Activated CD4-positive, alpha-beta T cell treated with anti-CD3 and anti-CD28 coated beads, Interleukin-2, amount 50 U/mL, for 16 hours (primary cell): Measurements from ENCODE around the gene PTPN11.
"Not testable (repeated sequence)": the region's sequence is repeated elsewhere in the genome, so short reads cannot be mapped to it uniquely, and the experiment has no call there.

Experiments
- DNase-seq: peaks from one replicate; pipeline ENCODE4 v3.0.0-alpha.2; 2020

PTPN11 gene

DNA sequence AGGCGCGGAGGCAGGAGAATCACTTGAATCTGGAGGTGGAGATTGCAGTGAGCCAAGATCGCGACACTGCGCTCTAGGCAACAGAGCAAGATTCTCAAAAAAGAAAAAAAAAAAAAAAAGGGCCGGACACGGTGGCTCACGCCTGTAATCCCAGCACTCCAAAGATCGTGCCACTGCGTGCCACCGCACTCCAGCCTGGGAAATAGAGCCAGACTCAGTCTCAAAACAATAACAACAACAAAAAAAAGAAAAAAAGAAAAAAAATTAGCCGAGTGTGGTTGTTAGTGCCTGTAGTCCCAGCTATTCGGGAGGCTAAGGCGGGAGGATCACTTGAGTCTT lies 8.9 kb upstream of the PTPN11 start:
- no peak for DNase-seq

- DNase-seq = no peak
Measured at GRCh38 chr12:112413855-112414625, 4.7 kb upstream of the PTPN11 start.

GRCh38 chr12:112415457-112415856 lies 3.3 kb upstream of the PTPN11 start:
- not testable (repeated sequence) for DNase-seq

- no peak for DNase-seq
Measured at GRCh38 chr12:112418273-112418607, 507 bp upstream of the PTPN11 start.

DNA sequence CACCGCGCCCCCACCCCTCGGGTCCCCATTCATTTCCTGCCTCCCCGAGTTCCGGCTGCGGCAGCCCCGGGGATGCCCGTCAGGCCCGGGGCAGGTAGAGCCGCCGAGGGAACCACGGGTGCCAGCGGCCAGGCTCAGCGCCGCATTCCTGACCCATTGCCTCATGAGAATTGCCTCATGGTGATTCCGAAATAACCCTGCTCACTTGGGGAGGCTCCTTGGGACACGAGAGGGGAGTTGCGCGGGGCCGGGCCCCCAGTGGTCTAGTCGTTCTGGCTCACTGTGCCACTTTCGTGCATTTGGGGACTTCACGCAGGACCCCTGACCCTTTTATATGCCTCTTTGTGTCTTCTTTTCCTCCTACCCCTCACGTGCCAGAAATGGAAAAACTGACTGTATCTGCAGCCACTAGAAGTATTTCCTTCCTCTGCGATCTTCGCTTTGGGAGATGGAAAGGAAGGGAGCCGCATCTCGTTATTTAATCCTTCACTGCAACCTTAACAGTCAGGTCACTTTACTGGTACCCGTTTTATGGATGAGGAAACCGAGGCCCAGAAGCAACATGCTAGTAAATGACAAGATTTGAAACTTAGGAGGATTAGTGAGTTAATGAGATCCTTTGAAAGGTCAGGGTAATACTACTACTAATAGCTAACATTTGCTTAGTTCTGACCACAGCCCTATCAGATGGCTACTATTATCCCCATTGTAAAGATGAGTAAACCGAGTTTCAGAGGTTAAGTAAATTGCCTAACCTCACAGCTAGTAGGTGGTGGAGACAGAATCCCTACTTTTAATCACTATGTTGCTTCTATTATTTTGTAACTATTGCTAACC lies 768 bp downstream of the PTPN11 start:
- DNase-seq = peak; percentile 35

GRCh38 chr12:112420740-112421139 lies 2.0 kb downstream of the PTPN11 start:
- DNase-seq = no peak

DNA sequence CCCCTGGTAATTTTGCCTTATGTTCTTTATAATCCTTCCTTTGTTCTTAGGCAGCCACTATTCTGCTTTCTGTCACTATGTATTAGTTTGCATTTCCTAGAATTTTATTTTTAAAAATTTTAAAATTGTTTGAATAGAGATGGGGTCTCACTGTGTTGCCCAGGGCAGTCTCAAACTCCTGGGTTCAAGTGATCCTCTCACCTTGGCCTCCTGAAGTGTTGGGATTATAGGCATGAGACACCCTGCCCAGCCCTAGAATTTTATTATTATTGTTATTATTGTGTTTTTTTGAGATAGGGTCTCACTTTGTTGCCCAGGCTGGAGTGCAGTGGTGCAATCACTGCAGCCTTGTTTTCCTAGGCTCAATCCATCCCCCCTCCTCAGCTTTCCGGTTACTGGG lies 2.6 kb downstream of the PTPN11 start:
- no peak for DNase-seq

GRCh38 chr12:112422531-112422930 lies 3.8 kb downstream of the PTPN11 start:
- no peak for DNase-seq

GRCh38 chr12:112424126-112424525 lies 5.4 kb downstream of the PTPN11 start:
- DNase-seq = no peak

DNA sequence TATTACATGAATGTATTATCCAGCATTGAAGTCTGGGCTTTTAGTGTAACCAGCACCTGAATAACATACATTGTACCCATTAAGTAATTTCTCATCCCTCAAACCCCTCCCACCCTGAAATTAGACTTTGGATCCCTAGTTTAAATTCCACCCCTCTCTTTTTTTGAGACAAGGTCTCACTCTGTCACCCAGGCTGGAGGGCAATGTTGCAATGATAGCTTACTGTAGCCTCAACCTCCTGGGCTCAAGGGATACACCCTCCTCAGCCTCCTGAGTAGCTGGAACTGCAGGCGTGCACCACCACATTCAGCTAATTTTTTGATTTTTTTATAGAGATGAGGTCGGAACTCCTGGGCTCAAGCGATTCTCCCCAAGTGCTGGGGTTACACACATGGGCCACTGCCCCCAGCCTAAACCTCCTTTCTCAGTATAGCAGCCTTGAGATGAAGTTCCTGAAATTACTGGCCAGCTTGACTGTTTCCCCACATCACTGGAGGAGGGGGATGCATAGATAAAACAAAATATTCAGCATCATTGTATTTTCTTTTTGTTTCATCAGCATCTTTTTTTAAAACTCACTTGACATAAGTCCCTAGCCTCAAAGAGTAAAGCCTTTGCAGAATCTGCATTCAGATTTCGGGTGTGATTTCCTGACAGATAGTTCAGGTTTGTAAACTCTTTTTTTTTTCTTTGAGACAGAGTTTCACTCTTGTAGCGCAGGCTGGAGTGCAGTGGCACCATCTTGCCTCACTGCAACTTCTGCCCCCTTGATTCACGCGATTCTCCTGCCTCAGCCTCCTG lies 7.0 kb downstream of the PTPN11 start:
- no peak for DNase-seq

- DNase-seq = no peak
Measured at GRCh38 chr12:112427760-112428159, 9.0 kb downstream of the PTPN11 start.

- peak; percentile 35 for DNase-seq
Measured at GRCh38 chr12:112430929-112431328, 12.2 kb downstream of the PTPN11 start.

DNA sequence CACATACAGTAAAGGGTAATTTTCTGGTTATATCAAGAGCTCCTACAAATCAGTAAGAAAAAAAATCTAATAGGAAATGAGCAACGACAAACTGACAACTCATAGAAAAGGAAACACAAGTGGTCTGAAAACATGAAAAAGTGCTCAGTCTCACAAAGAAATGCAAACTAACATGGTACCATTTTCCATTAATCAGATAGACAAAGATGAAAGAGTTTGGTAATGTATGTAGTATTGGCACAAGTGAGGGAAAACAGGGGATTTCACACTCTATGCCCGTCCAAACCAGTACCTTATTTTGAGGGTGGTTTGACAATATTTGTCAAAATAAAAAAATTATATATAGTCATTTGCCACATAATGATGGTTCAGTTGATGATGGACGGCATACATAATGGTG lies 13.2 kb downstream of the PTPN11 start:
- DNase-seq = no peak

DNA sequence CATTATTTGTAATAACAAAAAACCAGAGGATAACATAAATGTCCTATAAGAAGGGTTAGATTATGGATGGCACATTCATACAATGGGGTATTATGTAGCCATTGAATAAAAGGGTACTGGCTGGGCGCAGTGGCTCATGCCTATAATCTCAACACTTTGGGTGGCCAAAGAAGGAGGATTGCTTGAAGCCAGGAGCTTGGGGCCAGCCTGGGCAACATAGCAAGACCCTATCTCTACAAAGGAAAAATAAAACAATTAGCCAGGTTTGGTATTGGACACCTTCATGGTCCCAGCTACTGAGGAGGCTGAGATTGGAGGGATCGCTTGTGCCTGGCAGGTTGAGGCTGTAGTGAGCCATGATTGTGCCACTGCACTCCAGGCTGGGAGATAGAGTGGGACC lies 14.8 kb downstream of the PTPN11 start:
- no peak for DNase-seq

DNA sequence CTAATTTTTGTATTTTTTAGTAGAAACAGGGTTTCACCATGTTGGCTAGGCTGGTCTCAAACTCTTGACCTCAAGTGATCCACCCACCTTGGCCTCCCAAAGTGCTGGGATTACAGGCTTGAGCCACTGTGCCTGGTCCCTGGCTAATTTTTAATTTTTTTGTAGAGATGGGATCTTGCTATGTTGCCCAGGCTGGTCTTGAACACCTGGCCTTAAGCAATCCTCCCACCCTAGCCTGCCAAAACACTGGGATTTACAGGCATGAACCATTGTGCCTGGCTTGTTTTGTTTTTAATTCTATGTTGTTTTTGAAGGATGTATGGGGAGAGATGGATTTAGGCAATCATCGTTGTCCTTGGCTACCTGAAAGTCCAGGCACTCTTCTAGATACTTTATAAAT lies 19.9 kb downstream of the PTPN11 start:
- not testable (repeated sequence) for DNase-seq

GRCh38 chr12:112439769-112440168 lies 21.0 kb downstream of the PTPN11 start:
- no peak for DNase-seq

DNA sequence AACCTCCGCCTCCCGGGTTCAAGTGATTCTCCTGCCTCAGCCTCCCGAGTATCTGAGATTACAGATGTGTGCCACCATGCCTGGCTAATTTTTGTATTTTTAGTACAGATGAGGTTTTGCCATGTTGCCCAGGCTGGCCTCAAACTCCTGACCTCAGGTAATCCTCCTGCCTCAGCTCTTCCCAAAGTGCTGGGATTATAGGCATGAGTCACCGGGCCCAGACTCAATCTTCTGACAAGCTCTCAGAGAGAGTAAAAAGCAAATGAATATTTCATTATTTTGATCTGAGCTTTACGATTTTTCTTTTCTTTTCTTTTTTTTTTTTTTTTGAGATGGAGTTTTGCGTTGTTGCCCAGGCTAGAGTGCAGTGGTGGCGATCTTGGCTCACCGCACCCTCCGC lies 21.9 kb downstream of the PTPN11 start:
- DNase-seq = not testable (repeated sequence)

DNA sequence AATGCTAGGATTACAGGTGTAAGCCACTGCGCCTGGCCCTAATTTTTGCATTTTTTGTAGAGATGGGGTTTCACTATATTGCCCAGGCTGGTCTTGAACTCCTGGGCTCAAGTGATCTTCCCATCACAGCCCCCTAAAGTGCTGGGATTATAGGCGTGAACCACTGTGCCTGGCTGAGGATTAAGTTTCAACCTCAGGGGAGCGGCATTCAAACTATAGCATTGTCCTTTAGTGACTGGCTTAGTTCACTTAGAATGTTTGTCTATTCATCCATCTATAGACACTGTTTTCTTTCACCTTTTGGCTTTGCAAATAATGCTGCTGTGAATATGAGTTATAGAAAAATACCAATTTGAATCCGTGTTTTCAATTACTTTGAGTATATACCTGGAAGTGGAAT lies 25.2 kb downstream of the PTPN11 start:
- DNase-seq = no peak

- DNase-seq = no peak
Measured at GRCh38 chr12:112446008-112446725, 27.4 kb downstream of the PTPN11 start.

- no peak for DNase-seq
Measured at GRCh38 chr12:112447106-112447505, 28.4 kb downstream of the PTPN11 start.

- DNase-seq = not testable (repeated sequence)
Measured at GRCh38 chr12:112448165-112448564, 29.4 kb downstream of the PTPN11 start.

DNA sequence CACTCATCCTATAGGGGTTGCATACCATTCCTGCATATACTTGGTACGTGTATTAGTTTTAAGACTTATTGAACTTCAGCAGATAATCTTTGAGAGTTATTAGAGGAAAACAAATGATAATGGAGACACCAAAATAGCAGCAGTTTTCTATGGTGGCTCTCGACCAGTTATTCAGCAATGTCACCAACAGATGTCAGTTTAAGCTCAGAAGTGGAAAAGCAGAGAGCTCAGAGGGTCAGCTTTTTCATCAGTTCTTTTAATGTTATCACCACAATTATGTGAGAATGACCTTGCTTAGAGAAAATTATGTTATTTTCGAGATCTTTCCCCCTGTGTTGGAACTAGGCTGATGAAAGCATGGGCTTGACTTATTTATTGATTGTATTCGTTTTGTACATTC lies 32.0 kb downstream of the PTPN11 start:
- DNase-seq = no peak

- DNase-seq = no peak
Measured at GRCh38 chr12:112456029-112456428, 37.3 kb downstream of the PTPN11 start.
